HCT116 (cell line): ENCODE results near the gene ARL4C. TPM values are rescaled to one million over a fixed set of nuclear protein-coding genes. Genes with fewer than 3 reads are reported as not detected.

Source experiments
- ATAC-seq: fragments of 200-7000 bp; cut with Tn5 transposase; 2 replicates; pipeline ENCODE4 v1.9.1; 2020; ENCODE audit warnings: mild to moderate bottlenecking, moderate library complexity
- BruUV-seq: library from RNA; stranded (reverse); fragments of 400-500 nt; replicated peaks from 2 replicates; lab custom pipeline; 2021; lab: Mats Ljungman, UMichigan
- CTCF ChIA-PET: fragments of 300-600 bp; sonication (Branson Sonifier 250); formaldehyde crosslinking; loops from one replicate; lab custom pipeline; 2021; ENCODE audit warnings: antibody characterized with exemption; lab: Charles Lee
- POLR2A ChIA-PET: fragments of 300-600, 350-600 bp; sonication (Branson Sonifier 250); formaldehyde crosslinking; loops from one replicate; lab custom pipeline; 2021; ENCODE audit warnings: antibody characterized with exemption; lab: Charles Lee
- RAD21 ChIA-PET, 2 experiments: fragments of 300-600 bp; sonication (Branson Sonifier 250); formaldehyde crosslinking; loops; one replicate each; lab custom pipeline; 2023; ENCODE audit warnings: low total read pairs in 2 of 2; ENCODE audit not compliant: uncharacterized antibody in 2 of 2, unreplicated experiment in 2 of 2, low non-redundant PET in 1 of 2; lab: Charles Lee
- DNase-seq: peaks from one replicate; pipeline ENCODE4 v3.0.0-alpha.2; 2010; ENCODE audit warnings: low read depth, low spot score
- H2AFZ ChIP-seq: fragments of 200-600 bp; shearing (Covaris generic), sonication (generic); 2 replicates; pipeline ENCODE4 v1.6.1; 2017; ENCODE audit warnings: low read depth, mixed run types, mixed read lengths, antibody characterized with exemption, low read length; ENCODE audit not compliant: poor library complexity, severe bottlenecking
- H3K27ac ChIP-seq: 2 replicates; pipeline ENCODE4 v1.5.1; 2012; ENCODE audit warnings: low read depth, low read length
- H3K27me3 ChIP-seq: fragments of 200-600 bp; sonication (generic); 2 replicates; pipeline ENCODE4 v1.6.1; 2016; ENCODE audit warnings: mixed run types, low read length, mixed read lengths; ENCODE audit not compliant: insufficient read depth
- H3K36me3 ChIP-seq, 2 experiments: fragments of 200-500 bp in 1 of 2; fragments of 200-600 bp in 1 of 2; sonication (Bioruptor generic) in 1 of 2; sonication (generic) in 1 of 2; 2 replicates each; pipeline versions ENCODE4 v1.5.1 to v1.6.1; 2014 to 2016; ENCODE audit warnings: low read length in 2 of 2, inconsistent platforms in 1 of 2, mixed read lengths in 1 of 2, mixed run types in 1 of 2; ENCODE audit not compliant: insufficient read depth in 2 of 2, control insufficient read depth in 1 of 2
- H3K4me1 ChIP-seq, 2 experiments: fragments of 200-600 bp in 1 of 2; sonication (generic) in 1 of 2; 2 replicates each; pipeline versions ENCODE4 v1.5.1 to v1.6.1; 2012 to 2017; ENCODE audit warnings: low read length in 2 of 2, inconsistent platforms in 1 of 2, mild to moderate bottlenecking in 1 of 2, mixed read lengths in 1 of 2, mixed run types in 1 of 2, moderate library complexity in 1 of 2; ENCODE audit not compliant: insufficient read depth in 2 of 2, control insufficient read depth in 1 of 2
- H3K4me2 ChIP-seq: fragments of 200-600 bp; sonication (generic); 2 replicates; pipeline ENCODE4 v1.6.1; 2017; ENCODE audit warnings: mixed run types, low read length, mixed read lengths
- H3K4me3 ChIP-seq, 2 experiments: fragments of 200-600 bp in 1 of 2; sonication (generic) in 1 of 2; replicated peaks in 1 of 2; 2 replicates each; pipeline ENCODE4 v1.5.1; 2011 to 2016; ENCODE audit warnings: low read length in 2 of 2, control low read depth in 1 of 2, low read depth in 1 of 2, mild to moderate bottlenecking in 1 of 2, mixed read lengths in 1 of 2, mixed run types in 1 of 2
- H3K79me2 ChIP-seq: fragments of 200-600 bp; sonication (generic); 2 replicates; pipeline ENCODE4 v1.6.1; 2017; ENCODE audit warnings: mild to moderate bottlenecking, mixed run types, low read length, moderate library complexity, mixed read lengths; ENCODE audit not compliant: insufficient read depth
- H3K9ac ChIP-seq: fragments of 200-600 bp; sonication (generic); 2 replicates; pipeline ENCODE4 v1.6.1; 2016; ENCODE audit warnings: low read length, mixed read lengths
- H3K9me2 ChIP-seq: fragments of 200-600 bp; sonication (generic), shearing (Covaris generic); 2 replicates; pipeline ENCODE4 v1.6.1; 2017; ENCODE audit warnings: mixed run types, mild to moderate bottlenecking, moderate library complexity; ENCODE audit not compliant: insufficient read depth
- H3K9me3 ChIP-seq, 2 experiments: fragments of 200-500 bp in 1 of 2; fragments of 200-600 bp in 1 of 2; sonication (Bioruptor generic) in 1 of 2; sonication (generic) in 1 of 2; 2 replicates each; pipeline ENCODE4 v1.6.1; 2014 to 2017; ENCODE audit warnings: low read length in 2 of 2, mixed read lengths in 2 of 2, inconsistent platforms in 1 of 2, low read depth in 1 of 2, mild to moderate bottlenecking in 1 of 2, mixed run types in 1 of 2, moderate library complexity in 1 of 2; ENCODE audit not compliant: control insufficient read depth in 1 of 2, insufficient read depth in 1 of 2
- H4K20me1 ChIP-seq: fragments of 200-600 bp; sonication (generic), shearing (Covaris generic); 2 replicates; pipeline ENCODE4 v1.6.1; 2017; ENCODE audit warnings: mixed run types, mild to moderate bottlenecking, moderate library complexity; ENCODE audit not compliant: insufficient read depth
- CBX3 ChIP-seq: IDR thresholded peaks from 2 replicates; pipeline ENCODE4 v1.6.1; 2012; ENCODE audit warnings: low read depth
- CEBPB ChIP-seq: IDR thresholded peaks from 2 replicates; pipeline ENCODE4 v1.6.1; 2012; ENCODE audit warnings: low read depth
- EGR1 ChIP-seq: IDR thresholded peaks from 2 replicates; pipeline ENCODE4 v1.6.1; 2012; ENCODE audit warnings: low read depth
- EZH2 ChIP-seq: fragments of 200-600 bp; sonication (generic); IDR thresholded peaks from 2 replicates; pipeline ENCODE4 v1.6.1; 2017; ENCODE audit warnings: antibody characterized with exemption, mixed run types
- JUND ChIP-seq: IDR thresholded peaks from 2 replicates; pipeline ENCODE4 v1.6.1; 2012
- POLR2A ChIP-seq: IDR thresholded peaks from 2 replicates; pipeline ENCODE4 v1.7.0; 2011; ENCODE audit warnings: borderline replicate concordance; ENCODE audit not compliant: insufficient read depth, insufficient read length; ENCODE audit errors: extremely low read depth
- POLR2AphosphoS5 ChIP-seq: IDR thresholded peaks from 2 replicates; pipeline ENCODE4 v1.6.1; 2011; ENCODE audit warnings: mild to moderate bottlenecking, low read depth, low read length, moderate library complexity
- SP1 ChIP-seq: IDR thresholded peaks from 2 replicates; pipeline ENCODE4 v1.6.1; 2012; ENCODE audit warnings: low read depth
- TCF7L2 ChIP-seq: IDR thresholded peaks from 2 replicates; pipeline ENCODE4 v1.7.0; 2011; ENCODE audit warnings: borderline replicate concordance, inconsistent platforms; ENCODE audit not compliant: insufficient read depth, insufficient read length; ENCODE audit errors: extremely low read depth
- YY1 ChIP-seq: IDR thresholded peaks from 2 replicates; pipeline ENCODE4 v1.6.1; 2011; ENCODE audit warnings: low read length, low read depth, moderate library complexity, mild to moderate bottlenecking; ENCODE audit not compliant: insufficient replicate concordance; ENCODE audit errors: extremely low read depth
- ZBTB33 ChIP-seq: IDR thresholded peaks from 2 replicates; pipeline ENCODE4 v1.6.1; 2011; ENCODE audit warnings: mild to moderate bottlenecking, low read length, moderate library complexity; ENCODE audit not compliant: insufficient replicate concordance; ENCODE audit errors: extremely low read depth
- intact Hi-C: fragments of 100-400 bp; cut with micrococcal nuclease; formaldehyde crosslinking; loops from 2 replicates; pipeline ENCODE4 v1.10.0; 2022
- total RNA-seq: library from RNA; stranded (reverse); gene quantifications from one replicate; pipeline ENCODE4 v1.2.1, GENCODE V29; 2021; ENCODE audit not compliant: unreplicated experiment

ARL4C gene
- total RNA-seq, 1 experiment from 2014 or later, result 4.1 TPM

GRCh38 chr2:234469251-234469845 is 27.5 kb downstream of the ARL4C start:
- ChIA-PET RAD21 (no interaction called here), POLR2A (no interaction called here), CTCF (no interaction called here)
- Histone ChIP-seq H2AFZ (no peak overlapping the region), H3K27me3 (no peaks in the 10 kb centered on the region), H3K27ac (no peak overlapping the region), H3K4me1 (peaks cover 0 to 3% of the 10 kb centered on the region in 2 experiments; a peak in 1 of 4 replicates), H3K9me2 (no peaks in the 10 kb centered on the region), H3K36me3 (no peaks in the 10 kb centered on the region), H3K9me3 (no peaks in the 10 kb centered on the region; a peak in 1 of 4 replicates), H3K4me3 (no peak overlapping the region), H3K4me2 (no peak overlapping the region), H4K20me1 (no peaks in the 10 kb centered on the region), H3K79me2 (no peaks in the 10 kb centered on the region), H3K9ac (no peak overlapping the region)
- no peak for TF ChIP-seq EZH2
- TF ChIP-seq CEBPB, result no peak
- no peak for TF ChIP-seq TCF7L2
- TF ChIP-seq CBX3, result no peak
- TF ChIP-seq ZBTB33, result no peak
- no peak for TF ChIP-seq YY1
- TF ChIP-seq POLR2AphosphoS5, result no peak
- TF ChIP-seq JUND, result no peak
- no peak for TF ChIP-seq EGR1
- no peak for TF ChIP-seq SP1
- no peak for TF ChIP-seq POLR2A
- BruUV-seq, result no TSS peak
- DNase-seq (no peak), ATAC-seq (no peak)
- intact Hi-C loops, result no loop called here
